Peyer's patch (tissue), 4 donors: ENCODE data around the gene SBF2.

ENCODE experiments used
- CTCF ChIP-seq, 6 experiments: fragments of 450-650 bp in 4 of 6; fragments of 200-600 bp in 2 of 6; sonication (generic) in 1 of 6; IDR thresholded peaks; one replicate each; pipeline ENCODE4 v1.5.1; 2017 to 2019; ENCODE audit warnings: antibody characterized with exemption in 6 of 6, mild to moderate bottlenecking in 3 of 6, moderate library complexity in 1 of 6
- POLR2A ChIP-seq, 2 donors: fragments of 450-650 bp; IDR thresholded peaks; one replicate each; pipeline ENCODE4 v1.5.1; 2017; ENCODE audit warnings: antibody characterized with exemption in 2 of 2, mild to moderate bottlenecking in 2 of 2, moderate library complexity in 2 of 2

GRCh38 chr11:9927670-9928069, 366.3 kb downstream of the SBF2 start:
- TF ChIP-seq CTCF (IDR thresholded peaks at IDR 0.05) = no peak
- no peak for TF ChIP-seq POLR2A (IDR thresholded peaks at IDR 0.05)
